ENCODE results near the gene FAM162B. TPM values are rescaled to one million over a fixed set of nuclear protein-coding genes. Genes with fewer than 3 reads are reported as not detected.

The FAM162B gene
- 0.73 TPM for polyA plus RNA-seq
- long read RNA-seq, donor 1, partial matches to known transcripts = 0 of 2 reads
- long read RNA-seq, donor 1, other reads (novel, unspliced or antisense) = 0 of 2 reads
- long read RNA-seq, donor 2 = 0 reads
- long read RNA-seq, donor 3, partial matches to known transcripts = 0 of 1 reads
- long read RNA-seq, donor 3, other reads (novel, unspliced or antisense) = 0 of 1 reads
- long read RNA-seq, donor 4 = 0 reads
- long read RNA-seq, donor 5, partial matches to known transcripts = 0 of 1 reads
- long read RNA-seq, donor 5, other reads (novel, unspliced or antisense) = 0 of 1 reads
- long read RNA-seq, donor 6, partial matches to known transcripts = 0 of 1 reads
- long read RNA-seq, donor 6, other reads (novel, unspliced or antisense) = 0 of 1 reads
- long read RNA-seq, donor 7 = 0 reads
- long read RNA-seq, donor 8, partial matches to known transcripts = 0 of 1 reads
- long read RNA-seq, donor 8, other reads (novel, unspliced or antisense) = 0 of 1 reads
- long read RNA-seq, donor 9, partial matches to known transcripts = 0 of 2 reads
- long read RNA-seq, donor 9, other reads (novel, unspliced or antisense) = 0 of 2 reads
- long read RNA-seq, donor 10, partial matches to known transcripts = 0 of 2 reads
- long read RNA-seq, donor 10, other reads (novel, unspliced or antisense) = 0 of 2 reads
- long read RNA-seq, donor 11 = 0 reads

DNA sequence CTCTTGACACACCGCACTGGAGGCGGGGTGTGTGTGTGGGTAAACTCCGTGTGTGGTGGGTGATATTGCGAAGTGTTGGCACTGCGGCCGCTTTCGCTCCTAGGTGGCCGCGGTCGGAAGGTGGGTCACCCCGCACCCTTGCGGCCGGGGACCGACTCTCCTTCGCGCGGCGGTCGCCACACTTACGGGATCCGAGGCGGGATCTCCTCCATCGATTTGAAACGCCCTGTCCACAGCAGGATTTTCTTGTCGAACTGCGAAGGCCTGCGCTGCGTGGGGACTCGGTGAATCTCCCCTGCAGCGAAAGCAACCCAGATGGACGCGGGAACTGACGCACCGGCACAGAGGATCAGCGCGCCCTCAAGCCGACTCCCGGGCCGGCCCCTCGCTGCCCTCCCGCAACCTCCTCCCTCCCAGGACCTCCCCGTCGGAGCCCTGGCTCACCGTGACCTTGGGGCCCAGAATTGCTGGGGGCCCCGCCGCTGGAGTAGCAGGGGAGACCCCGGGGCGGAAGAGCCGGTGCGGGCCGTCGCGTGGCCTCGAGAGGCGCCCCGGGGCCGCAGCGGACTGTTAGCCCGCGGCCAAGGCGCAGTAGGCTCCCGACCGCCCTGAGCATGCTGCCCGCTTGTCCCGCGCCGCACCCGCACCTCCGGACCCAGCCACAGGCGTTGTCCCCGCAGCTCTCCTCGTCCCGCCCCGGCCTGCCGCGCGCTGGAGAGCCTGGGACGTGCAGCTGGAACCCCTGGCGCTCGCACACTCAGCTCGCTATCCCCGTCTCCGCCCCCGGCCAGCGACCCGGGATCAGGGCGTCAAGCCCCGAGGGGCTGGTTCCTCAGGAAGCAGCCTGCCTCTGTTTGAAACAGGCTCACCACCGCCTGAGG lies at the start of gene FAM162B:
Gene FAM162B, minus strand, starts transcription at position 759 of the 881 bp plus-strand sequence. Its CDS starts 143 bp downstream, at position 616.
- Histone ChIP-seq H3K9me3 (ENCODE audit: control insufficient read depth, low read depth, low read length) (peaks cover 7% of the 10 kb centered on the region), H3K4me3 (ENCODE audit: low read length) (peak within 1 kb of the TSS; percentile 38), H3K27me3 (ENCODE audit: control insufficient read depth, insufficient read depth, low read length) (peaks cover 39% of the 10 kb centered on the region), H3K27ac (ENCODE audit: low read length) (no peak within 1 kb of the TSS), H3K36me3 (ENCODE audit: control insufficient read depth, insufficient read depth, low read length) (no peaks in the 10 kb centered on the region), H3K4me1 (ENCODE audit: control insufficient read depth, insufficient read depth, low read length) (no peaks in the 10 kb centered on the region)
- no CpG with 5 or more reads among the region's 89 CpGs for WGBS (ENCODE audit: insufficient coverage, low lambda C conversion rate)
- peak in 1 of 2 donors; percentile 39 for DNase-seq

GRCh38 chr6:116812051-116812650 lies 46.6 kb upstream of the FAM162B start:
- H3K27ac ChIP-seq (ENCODE audit: low read length) = no peak overlapping the region
- DNase-seq = no peak
- no peaks in the 10 kb centered on the region for H3K36me3 ChIP-seq (ENCODE audit: control insufficient read depth, insufficient read depth, low read length)
- H3K9me3 ChIP-seq (ENCODE audit: control insufficient read depth, low read depth, low read length) = no peaks in the 10 kb centered on the region
- no peak overlapping the region for H3K4me3 ChIP-seq (ENCODE audit: low read length)
- H3K4me1 ChIP-seq (ENCODE audit: control insufficient read depth, insufficient read depth, low read length) = no peaks in the 10 kb centered on the region
- no peaks in the 10 kb centered on the region for H3K27me3 ChIP-seq (ENCODE audit: control insufficient read depth, insufficient read depth, low read length)
- WGBS (ENCODE audit: insufficient coverage, low lambda C conversion rate) = 83% methylated on average over 1 of the region's 2 CpGs

DNA sequence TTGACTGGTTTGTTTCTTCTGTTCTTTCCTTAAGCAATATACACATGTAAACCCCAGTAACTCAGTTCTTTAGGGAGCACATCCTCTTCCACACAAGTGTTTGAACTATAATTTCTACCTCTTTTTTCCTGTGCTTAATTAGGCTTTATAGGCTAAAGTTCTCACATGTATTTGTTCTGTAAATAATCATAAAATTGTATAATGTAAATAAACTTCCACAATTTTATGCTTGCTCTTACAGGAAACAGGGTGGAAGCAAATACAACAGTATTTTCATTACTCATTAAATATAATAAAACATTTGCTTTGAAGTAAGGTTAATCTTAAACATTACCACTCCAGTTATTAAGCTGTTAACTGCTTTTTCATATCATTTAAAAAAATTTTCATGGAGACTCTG lies 36.5 kb upstream of the FAM162B start:
- Histone ChIP-seq H3K27ac (ENCODE audit: low read length) (no peak overlapping the region), H3K4me3 (ENCODE audit: low read length) (no peak overlapping the region), H3K9me3 (ENCODE audit: control insufficient read depth, low read depth, low read length) (no peaks in the 10 kb centered on the region), H3K27me3 (ENCODE audit: control insufficient read depth, insufficient read depth, low read length) (no peaks in the 10 kb centered on the region), H3K4me1 (ENCODE audit: control insufficient read depth, insufficient read depth, low read length) (no peaks in the 10 kb centered on the region), H3K36me3 (ENCODE audit: control insufficient read depth, insufficient read depth, low read length) (no peaks in the 10 kb centered on the region)
- no peak for DNase-seq

GRCh38 chr6:116799945-116800344 lies 34.4 kb upstream of the FAM162B start:
- no peaks in the 10 kb centered on the region for H3K27me3 ChIP-seq (ENCODE audit: control insufficient read depth, insufficient read depth, low read length)
- no peaks in the 10 kb centered on the region for H3K4me1 ChIP-seq (ENCODE audit: control insufficient read depth, insufficient read depth, low read length)
- H3K36me3 ChIP-seq (ENCODE audit: control insufficient read depth, insufficient read depth, low read length) = no peaks in the 10 kb centered on the region
- H3K9me3 ChIP-seq (ENCODE audit: control insufficient read depth, low read depth, low read length) = no peaks in the 10 kb centered on the region
- DNase-seq = no peak
- H3K4me3 ChIP-seq (ENCODE audit: low read length) = no peak overlapping the region
- no peak overlapping the region for H3K27ac ChIP-seq (ENCODE audit: low read length)

GRCh38 chr6:116797585-116797984 lies 32.1 kb upstream of the FAM162B start:
- H3K4me3 ChIP-seq (ENCODE audit: low read length) = no peak overlapping the region
- no peaks in the 10 kb centered on the region for H3K27me3 ChIP-seq (ENCODE audit: control insufficient read depth, insufficient read depth, low read length)
- WGBS (ENCODE audit: insufficient coverage, low lambda C conversion rate) = 33% methylated on average over 1 of the region's 2 CpGs
- H3K36me3 ChIP-seq (ENCODE audit: control insufficient read depth, insufficient read depth, low read length) = no peaks in the 10 kb centered on the region
- no peaks in the 10 kb centered on the region for H3K4me1 ChIP-seq (ENCODE audit: control insufficient read depth, insufficient read depth, low read length)
- no peak overlapping the region for H3K27ac ChIP-seq (ENCODE audit: low read length)
- H3K9me3 ChIP-seq (ENCODE audit: control insufficient read depth, low read depth, low read length) = no peaks in the 10 kb centered on the region
- DNase-seq = no peak

DNA sequence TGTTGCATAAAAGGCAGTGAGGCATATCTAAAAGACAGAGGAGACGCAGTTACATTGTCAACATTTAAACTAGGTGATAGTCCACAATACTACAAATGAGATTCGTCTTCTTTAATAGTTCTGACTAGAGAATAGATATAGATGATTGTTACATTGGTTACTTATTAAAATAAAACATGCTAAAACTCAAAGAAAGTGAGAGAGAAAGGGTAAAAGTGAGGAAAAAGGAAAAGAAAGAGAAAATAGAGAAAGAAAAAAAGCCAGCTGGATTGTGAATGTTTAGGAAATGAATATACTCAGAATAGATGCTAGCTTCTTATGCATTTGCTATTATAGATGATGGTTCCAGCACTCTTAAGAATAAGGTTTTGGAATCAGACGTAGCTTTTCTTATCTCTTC lies 27.7 kb upstream of the FAM162B start:
- Histone ChIP-seq H3K36me3 (ENCODE audit: control insufficient read depth, insufficient read depth, low read length) (no peaks in the 10 kb centered on the region), H3K27ac (ENCODE audit: low read length) (no peak overlapping the region), H3K4me1 (ENCODE audit: control insufficient read depth, insufficient read depth, low read length) (no peaks in the 10 kb centered on the region), H3K9me3 (ENCODE audit: control insufficient read depth, low read depth, low read length) (no peaks in the 10 kb centered on the region), H3K27me3 (ENCODE audit: control insufficient read depth, insufficient read depth, low read length) (no peaks in the 10 kb centered on the region), H3K4me3 (ENCODE audit: low read length) (no peak overlapping the region)
- no peak for DNase-seq
- WGBS (ENCODE audit: insufficient coverage, low lambda C conversion rate) = 70% methylated on average over 3 of the region's 3 CpGs

GRCh38 chr6:116783852-116784251 lies 18.3 kb upstream of the FAM162B start:
- DNase-seq = no peak
- Histone ChIP-seq H3K36me3 (ENCODE audit: control insufficient read depth, insufficient read depth, low read length) (no peaks in the 10 kb centered on the region), H3K4me1 (ENCODE audit: control insufficient read depth, insufficient read depth, low read length) (no peaks in the 10 kb centered on the region), H3K27me3 (ENCODE audit: control insufficient read depth, insufficient read depth, low read length) (no peaks in the 10 kb centered on the region), H3K27ac (ENCODE audit: low read length) (no peak overlapping the region), H3K9me3 (ENCODE audit: control insufficient read depth, low read depth, low read length) (no peaks in the 10 kb centered on the region), H3K4me3 (ENCODE audit: low read length) (no peak overlapping the region)
- WGBS (ENCODE audit: insufficient coverage, low lambda C conversion rate) = 100% methylated on average over 1 of the region's 5 CpGs

DNA sequence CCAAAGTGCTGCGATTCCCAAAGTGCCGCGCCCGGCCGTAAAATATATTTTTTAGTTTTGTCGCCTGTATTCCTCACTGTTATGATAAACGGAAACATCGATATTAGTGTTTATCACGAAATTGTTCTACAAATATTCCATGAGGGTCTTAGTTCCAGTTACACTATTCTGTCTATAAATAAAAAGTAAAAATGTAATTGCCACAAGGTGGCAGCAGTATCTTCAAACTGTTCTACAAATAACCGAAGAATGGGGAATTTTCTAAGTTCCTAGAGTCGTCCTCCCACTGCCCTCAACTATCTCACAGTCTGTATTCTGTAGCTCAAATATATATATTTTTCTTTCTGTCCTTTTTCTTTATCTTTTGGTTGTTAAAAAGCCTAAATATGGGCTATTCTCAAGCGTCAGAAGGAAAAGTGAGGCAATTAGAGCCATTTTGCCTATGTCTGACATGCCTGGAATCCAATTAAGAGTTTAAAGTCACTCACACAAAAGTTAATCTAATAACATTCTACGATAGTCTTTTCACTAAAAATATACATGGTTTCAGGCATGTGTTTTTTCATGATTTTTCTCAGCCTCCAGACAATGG lies 14.2 kb upstream of the FAM162B start:
- Histone ChIP-seq H3K27me3 (ENCODE audit: control insufficient read depth, insufficient read depth, low read length) (no peaks in the 10 kb centered on the region), H3K4me1 (ENCODE audit: control insufficient read depth, insufficient read depth, low read length) (no peaks in the 10 kb centered on the region), H3K27ac (ENCODE audit: low read length) (no peak overlapping the region), H3K4me3 (ENCODE audit: low read length) (no peak overlapping the region), H3K9me3 (ENCODE audit: control insufficient read depth, low read depth, low read length) (no peaks in the 10 kb centered on the region), H3K36me3 (ENCODE audit: control insufficient read depth, insufficient read depth, low read length) (no peaks in the 10 kb centered on the region)
- peak in 1 of 2 donors; percentile 22 for DNase-seq
- 16% methylated on average over 6 of the region's 13 CpGs for WGBS (ENCODE audit: insufficient coverage, low lambda C conversion rate)

GRCh38 chr6:116773886-116774285 lies 8.4 kb upstream of the FAM162B start:
- Histone ChIP-seq H3K27ac (ENCODE audit: low read length) (no peak overlapping the region), H3K36me3 (ENCODE audit: control insufficient read depth, insufficient read depth, low read length) (no peaks in the 10 kb centered on the region), H3K4me3 (ENCODE audit: low read length) (no peak overlapping the region), H3K4me1 (ENCODE audit: control insufficient read depth, insufficient read depth, low read length) (no peaks in the 10 kb centered on the region), H3K27me3 (ENCODE audit: control insufficient read depth, insufficient read depth, low read length) (no peaks in the 10 kb centered on the region), H3K9me3 (ENCODE audit: control insufficient read depth, low read depth, low read length) (no peaks in the 10 kb centered on the region)
- no peak for DNase-seq
- WGBS (ENCODE audit: insufficient coverage, low lambda C conversion rate) = 100% methylated on average over 1 of the region's 1 CpG

DNA sequence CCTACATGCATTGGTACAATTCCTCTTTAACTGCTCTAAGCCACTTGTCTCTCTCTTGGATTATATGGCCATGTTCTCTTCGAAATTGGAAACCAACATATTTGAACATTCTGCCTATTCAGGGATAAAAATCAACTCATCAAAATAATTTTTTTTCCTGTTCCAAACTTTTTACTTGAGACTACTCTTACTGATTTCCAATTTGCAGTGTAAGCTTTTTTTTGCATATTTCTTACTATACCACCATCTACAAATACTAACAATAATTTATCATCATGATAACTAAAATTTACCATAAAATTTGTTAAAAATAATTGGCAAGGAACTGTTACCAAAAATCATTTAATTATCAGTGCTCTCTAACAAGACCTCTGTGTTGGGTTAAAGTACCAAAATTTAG lies 6.9 kb upstream of the FAM162B start:
- 100% methylated on average over 1 of the region's 1 CpG for WGBS (ENCODE audit: insufficient coverage, low lambda C conversion rate)
- H3K27me3 ChIP-seq (ENCODE audit: control insufficient read depth, insufficient read depth, low read length) = peaks cover 1% of the 10 kb centered on the region
- H3K27ac ChIP-seq (ENCODE audit: low read length) = no peak overlapping the region
- H3K36me3 ChIP-seq (ENCODE audit: control insufficient read depth, insufficient read depth, low read length) = no peaks in the 10 kb centered on the region
- no peaks in the 10 kb centered on the region for H3K4me1 ChIP-seq (ENCODE audit: control insufficient read depth, insufficient read depth, low read length)
- no peak overlapping the region for H3K4me3 ChIP-seq (ENCODE audit: low read length)
- DNase-seq = no peak
- H3K9me3 ChIP-seq (ENCODE audit: control insufficient read depth, low read depth, low read length) = no peaks in the 10 kb centered on the region
